Right hindlimb (tissue), 1 donor: ENCODE results near the gene ST6GAL1.
"Not testable (repeated sequence)": the region's sequence is repeated elsewhere in the genome, so short reads cannot be mapped to it uniquely, and the experiment has no call there.

Source experiments
- DNase-seq: peaks from one replicate; pipeline ENCODE4 v3.0.0-alpha.2; 2018

Gene ST6GAL1

DNA sequence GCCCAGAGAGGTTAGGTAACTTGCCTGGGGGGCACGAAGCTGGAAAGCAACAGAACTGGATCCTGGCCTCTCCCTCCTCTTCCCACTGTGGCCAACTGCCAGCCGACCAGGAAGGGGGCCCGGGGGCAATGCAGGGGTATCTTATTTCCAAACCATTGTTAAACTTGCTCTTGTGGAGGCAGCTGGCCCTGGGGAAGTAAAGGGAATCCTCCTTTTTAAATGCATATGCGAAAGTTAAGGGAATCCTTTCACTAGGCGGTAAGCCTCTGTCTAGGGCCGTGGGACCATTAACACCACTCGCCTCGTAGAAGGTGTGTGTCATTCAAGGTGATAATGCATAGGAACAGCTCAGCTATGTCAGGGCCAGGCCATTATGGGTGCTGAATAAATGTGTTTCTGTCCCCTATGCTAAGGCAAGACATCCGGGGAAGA is 68.6 kb downstream of the ST6GAL1 start:
- DNase-seq: no peak

DNA sequence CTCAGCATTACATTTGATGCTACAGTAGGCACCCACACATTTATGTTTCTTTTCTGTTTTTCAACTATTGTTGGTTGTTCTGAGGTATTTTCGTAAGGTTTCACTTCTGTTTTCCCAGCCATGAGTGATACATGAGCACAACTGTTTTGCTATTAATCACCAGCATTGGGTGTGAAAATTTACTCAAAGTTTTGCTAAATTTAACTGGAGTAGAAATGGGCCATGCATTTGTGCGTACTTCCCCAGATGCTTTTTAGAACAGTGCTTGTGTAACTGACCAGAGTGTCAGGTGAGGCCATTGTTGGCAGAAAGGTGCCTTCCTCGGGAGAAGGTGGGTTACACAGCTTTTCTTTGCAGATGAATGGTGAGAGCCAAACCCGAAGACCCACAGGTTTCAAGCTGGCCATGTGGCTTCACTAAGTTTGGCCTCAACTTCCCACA is 70.4 kb downstream of the ST6GAL1 start:
- no peak for DNase-seq

DNA sequence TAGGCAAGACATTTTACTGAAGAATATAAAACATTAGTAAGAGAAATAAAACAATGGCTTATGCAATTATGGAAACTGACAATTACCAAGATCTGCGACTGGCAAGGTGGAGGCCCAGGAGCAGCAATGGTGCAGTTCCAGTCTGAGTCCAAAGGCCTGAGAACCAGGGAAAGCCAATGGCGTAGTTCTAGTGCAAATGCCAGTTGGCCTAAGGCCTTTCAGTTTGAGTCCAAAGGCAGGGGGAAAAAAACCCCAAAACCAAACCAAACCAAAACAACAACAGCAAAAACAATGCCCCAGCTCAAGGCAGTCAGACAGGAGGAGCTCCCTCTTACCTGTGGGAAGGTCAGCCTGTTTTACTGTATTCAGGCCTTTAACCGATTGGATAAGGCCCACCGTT is 72.6 kb downstream of the ST6GAL1 start:
- no peak for DNase-seq

DNA sequence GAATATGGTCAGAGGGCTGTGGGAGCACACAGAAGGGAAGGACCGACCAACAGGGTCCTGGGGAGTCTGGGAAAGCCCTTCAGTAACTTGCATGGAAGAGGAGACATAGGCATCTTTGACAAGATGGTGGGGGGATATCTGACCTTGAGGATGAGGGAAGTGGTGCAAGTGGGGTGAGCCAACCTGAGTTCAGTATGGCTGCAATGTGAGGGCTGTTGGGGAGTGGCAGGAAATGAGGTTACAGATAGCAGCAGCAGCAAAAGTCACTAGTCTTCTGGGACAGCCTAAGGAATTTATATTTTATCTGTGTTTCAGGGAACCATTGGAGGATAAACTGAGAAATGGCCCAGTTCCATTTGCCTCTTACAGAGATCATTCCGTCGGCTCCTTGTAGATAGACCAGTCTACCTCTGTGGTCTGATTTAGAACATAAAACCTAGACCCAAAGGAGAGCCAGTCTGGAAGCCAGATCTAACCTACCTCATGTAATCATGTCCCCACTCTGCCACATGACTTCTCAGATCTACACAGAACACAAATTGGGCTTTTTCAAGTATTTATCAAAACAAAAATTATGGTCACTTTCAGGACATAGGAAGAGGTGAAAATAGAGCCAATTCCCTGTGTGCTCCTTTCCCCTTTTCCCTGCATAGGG is 75.6 kb downstream of the ST6GAL1 start:
- DNase-seq: no peak

- DNase-seq: no peak
These were observed 76.7 kb downstream of the ST6GAL1 start for GRCh38 chr3:187006864-187007630.

- not testable (repeated sequence) for DNase-seq
These were observed 80.1 kb downstream of the ST6GAL1 start for GRCh38 chr3:187010382-187010781.

DNA sequence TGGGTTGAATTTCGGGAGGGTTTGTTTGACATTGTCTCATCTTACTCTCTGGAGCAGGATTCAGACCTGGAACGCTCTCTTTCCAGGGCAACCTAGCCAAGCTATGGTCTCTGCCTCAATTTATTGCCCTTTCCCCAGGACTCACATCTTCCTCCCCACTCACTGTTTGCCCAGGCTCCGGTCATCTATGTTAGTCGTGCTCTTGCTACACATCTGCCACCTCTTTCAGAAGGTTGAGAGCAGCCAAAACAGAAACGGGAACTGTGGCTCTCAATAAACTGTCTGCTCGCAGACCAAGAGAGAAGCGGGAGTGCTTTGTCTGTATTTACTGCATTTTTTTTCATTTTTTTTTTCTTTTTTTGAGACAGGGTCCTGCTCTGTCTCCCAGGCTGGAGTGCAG is 81.6 kb downstream of the ST6GAL1 start:
- DNase-seq: no peak

DNA sequence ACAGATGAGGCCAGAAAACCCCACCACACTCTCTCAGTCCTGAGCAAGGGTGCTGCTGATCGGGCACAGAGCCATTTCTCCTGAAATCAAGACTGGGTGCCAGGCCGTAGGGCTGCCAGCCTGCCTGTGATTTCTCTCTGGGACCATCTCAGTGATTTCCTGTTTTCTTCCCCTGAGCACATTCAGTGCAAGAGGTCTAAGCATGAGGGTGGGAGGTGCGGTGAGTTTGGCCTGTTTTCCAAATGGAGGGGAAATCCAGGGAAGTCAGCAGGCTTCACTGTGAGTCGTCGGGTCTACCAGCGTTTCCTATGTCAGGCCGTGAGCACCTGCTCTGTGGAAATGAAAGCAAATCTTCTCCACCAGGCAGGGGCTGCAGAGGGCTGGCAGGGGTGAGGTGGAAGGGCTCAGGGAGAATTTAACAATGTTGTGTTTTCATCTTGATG is 82.3 kb downstream of the ST6GAL1 start:
- no peak for DNase-seq

GRCh38 chr3:187013159-187013716 is 82.9 kb downstream of the ST6GAL1 start:
- no peak for DNase-seq

DNA sequence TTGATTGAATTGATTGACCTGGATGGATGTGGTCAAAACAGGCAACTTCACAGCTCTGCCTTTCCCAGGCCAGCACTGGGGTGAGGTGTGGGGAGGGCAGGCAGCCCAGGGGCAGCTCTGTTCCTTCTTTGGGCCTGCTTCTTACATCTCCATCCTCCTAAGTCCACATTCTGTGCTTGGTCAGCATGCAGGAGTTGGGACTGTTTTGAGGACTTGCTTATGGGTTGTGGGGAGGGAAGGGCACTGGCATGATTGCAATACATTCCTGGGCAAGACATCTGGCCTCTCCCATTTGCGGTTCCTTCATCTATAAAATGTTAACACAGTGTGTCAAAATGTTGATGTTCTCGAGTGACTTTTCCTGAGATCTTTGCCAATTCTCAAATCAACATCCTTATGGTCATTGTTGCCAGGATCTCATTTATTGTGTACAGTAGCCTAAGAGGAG is 84.1 kb downstream of the ST6GAL1 start:
- DNase-seq: no peak

GRCh38 chr3:187015903-187016638 is 85.7 kb downstream of the ST6GAL1 start:
- no peak for DNase-seq

GRCh38 chr3:187016639-187017345 is 86.5 kb downstream of the ST6GAL1 start:
- no peak for DNase-seq

DNA sequence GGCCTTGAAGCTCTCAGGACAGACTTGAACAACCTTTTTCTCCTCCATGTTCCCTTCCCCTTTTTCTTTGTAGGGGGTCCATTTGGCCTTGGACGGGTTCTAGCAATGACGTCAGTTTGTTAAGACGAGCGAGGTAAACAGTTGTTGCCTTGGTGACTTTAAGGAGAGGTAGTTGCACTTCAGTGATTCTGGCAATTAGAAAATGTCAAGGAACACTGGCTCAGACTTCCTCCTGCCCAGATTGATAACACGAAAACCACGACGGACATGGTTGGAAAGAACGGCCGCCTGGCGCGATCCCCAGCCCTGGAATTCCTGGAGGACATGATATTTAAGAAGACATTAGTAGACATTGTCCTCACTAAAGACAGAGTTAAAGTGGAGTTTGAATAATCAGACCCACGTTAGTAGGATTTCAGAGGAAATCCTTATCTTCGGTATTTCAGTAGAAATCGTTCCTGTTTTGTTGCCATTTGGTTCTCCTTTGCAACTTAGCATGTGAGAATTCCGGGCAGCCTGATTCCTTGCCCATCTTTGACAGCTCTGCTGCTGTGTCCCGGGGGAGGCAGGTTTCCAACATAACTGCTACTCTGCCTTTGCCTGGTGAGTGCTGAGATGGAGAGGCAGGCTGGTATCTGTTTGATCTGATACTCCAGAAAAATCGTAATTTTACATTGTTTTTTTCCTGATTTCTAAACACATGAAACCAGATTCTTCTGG is 87.3 kb downstream of the ST6GAL1 start:
- no peak for DNase-seq

DNA sequence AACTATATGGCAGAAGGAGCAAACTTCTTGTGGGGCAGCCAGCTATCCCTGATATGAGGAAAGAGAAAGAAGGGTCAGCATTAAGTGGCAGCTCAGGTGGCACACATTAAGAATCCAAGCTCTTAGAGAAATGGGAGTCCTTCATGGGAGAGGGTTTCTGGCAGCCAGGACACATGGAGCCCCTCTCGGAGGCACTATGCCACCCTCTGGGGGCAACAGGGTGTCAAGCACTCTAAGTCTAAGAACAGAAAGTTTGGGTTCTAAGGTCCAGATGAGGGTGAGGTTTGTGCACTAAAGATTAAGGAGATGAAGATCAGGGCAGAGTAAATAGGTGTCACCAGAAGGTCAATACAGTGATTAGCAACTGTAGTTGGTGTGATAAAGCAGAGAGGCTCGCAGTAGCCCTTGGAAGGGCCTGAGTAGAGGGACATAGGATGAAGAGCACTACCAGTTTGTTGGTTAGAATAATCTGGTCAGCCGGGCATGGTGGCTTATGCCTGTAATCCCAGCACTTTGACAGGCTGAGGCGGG is 89.3 kb downstream of the ST6GAL1 start:
- no peak for DNase-seq

DNA sequence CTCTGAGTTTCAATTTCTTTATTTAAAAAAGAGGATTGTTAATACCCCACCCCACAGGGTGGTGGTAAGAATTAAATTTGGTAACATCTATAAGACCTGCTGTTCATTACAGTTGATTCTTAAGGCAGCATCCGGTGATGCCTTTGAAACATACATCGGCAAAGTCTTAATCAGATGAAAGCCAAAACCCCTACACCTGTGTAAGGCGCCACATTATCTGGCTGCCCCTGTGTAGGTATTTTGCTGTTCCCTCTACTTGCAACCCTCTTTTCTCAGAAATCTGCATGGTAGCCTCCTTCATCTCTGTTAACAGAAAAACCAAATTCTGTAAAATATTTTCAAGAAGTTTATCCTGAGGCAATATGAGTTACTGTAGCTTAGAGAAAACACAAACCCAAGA is 90.0 kb downstream of the ST6GAL1 start:
- no peak for DNase-seq

GRCh38 chr3:187021748-187022402 is 91.5 kb downstream of the ST6GAL1 start:
- DNase-seq: no peak

DNA sequence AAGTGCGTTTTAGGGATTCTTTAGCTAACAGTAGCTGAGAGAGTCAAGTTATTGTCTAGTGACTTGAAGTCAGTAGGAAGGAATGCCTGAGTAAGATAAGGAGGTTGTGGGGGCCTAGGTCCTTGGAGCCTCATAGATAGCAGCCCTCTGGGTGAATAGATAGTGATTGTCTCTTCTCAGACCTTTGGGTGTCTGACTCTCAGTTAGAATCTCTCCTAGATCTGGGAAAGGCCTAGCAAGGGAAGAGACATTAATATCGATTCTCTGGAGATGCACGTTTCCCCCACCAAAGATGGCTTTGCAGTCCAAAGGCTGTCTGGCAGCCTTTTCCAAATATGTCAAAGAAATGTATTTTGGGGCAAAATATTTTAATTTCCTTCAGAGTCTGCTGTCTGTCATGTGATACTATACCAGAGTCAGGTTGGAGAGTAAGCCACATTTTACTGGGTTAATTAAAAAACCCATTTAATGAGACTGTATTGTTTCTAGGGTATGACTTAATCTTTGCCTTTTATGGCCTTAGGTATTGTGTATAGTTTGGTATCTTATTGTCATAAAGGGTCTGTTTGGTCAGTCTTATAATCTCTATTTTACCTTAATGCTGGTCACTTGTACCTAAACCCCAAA is 92.2 kb downstream of the ST6GAL1 start:
- DNase-seq: no peak

GRCh38 chr3:187023340-187023739 is 93.0 kb downstream of the ST6GAL1 start:
- DNase-seq: not testable (repeated sequence)

- no peak for DNase-seq
These were observed 94.4 kb downstream of the ST6GAL1 start for GRCh38 chr3:187024536-187025226.

DNA sequence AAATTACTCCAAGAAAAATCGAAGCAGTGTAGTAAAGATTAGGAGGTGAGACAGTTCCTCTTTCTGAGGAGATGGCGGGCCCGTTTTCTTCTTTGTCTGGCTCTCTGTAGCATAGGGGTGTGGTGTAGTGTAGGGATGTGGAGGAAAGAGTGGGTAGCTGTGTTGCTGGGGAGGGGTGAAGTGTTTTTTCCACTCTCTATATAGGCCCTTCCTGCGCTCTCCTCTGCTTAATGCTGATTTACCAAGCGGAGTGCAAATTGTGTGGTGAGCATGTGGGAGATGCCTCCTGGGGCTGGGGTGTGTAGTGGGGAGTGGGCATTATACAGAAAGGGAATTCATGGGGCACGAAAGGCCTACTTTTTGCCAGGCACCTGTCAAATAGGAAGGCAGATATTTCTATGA is 94.9 kb downstream of the ST6GAL1 start:
- no peak for DNase-seq
